Medulla oblongata (tissue), 1 donor: ENCODE measurements around the gene CHST14.

ENCODE experiments used
- DNase-seq: peaks from one replicate; pipeline ENCODE4 v3.0.0-alpha.2; 2015; ENCODE audit errors: extremely low spot score

The CHST14 gene

GRCh38 chr15:40489274-40490175 is 18.7 kb downstream of the CHST14 start:
- DNase-seq, result no peak

GRCh38 chr15:40493089-40493840 is 22.5 kb downstream of the CHST14 start:
- no peak for DNase-seq

GRCh38 chr15:40495516-40495915 is 24.7 kb downstream of the CHST14 start:
- no peak for DNase-seq

- DNase-seq, result no peak
These were observed 27.6 kb downstream of the CHST14 start for GRCh38 chr15:40498418-40498817.

GRCh38 chr15:40498891-40499290 is 28.1 kb downstream of the CHST14 start:
- no peak for DNase-seq

- DNase-seq, result no peak
These were observed 29.1 kb downstream of the CHST14 start for GRCh38 chr15:40499931-40500330.

GRCh38 chr15:40500568-40501330 is 30.0 kb downstream of the CHST14 start:
- no peak for DNase-seq

GRCh38 chr15:40501487-40501886 is 30.7 kb downstream of the CHST14 start:
- no peak for DNase-seq

GRCh38 chr15:40506964-40507571 is 36.3 kb downstream of the CHST14 start:
- DNase-seq, result peak; percentile 84

- DNase-seq, result no peak
These were observed 37.4 kb downstream of the CHST14 start for GRCh38 chr15:40508216-40508615.

- no peak for DNase-seq
These were observed 39.4 kb downstream of the CHST14 start for GRCh38 chr15:40510201-40510600.

- no peak for DNase-seq
These were observed 40.3 kb downstream of the CHST14 start for GRCh38 chr15:40511093-40511471.

GRCh38 chr15:40511472-40512133 is 40.8 kb downstream of the CHST14 start:
- peak; percentile 24 for DNase-seq

GRCh38 chr15:40512440-40512839 is 41.7 kb downstream of the CHST14 start:
- no peak for DNase-seq

GRCh38 chr15:40513609-40514008 is 42.8 kb downstream of the CHST14 start:
- DNase-seq, result no peak

GRCh38 chr15:40516322-40516721 is 45.5 kb downstream of the CHST14 start:
- DNase-seq, result no peak
